Activated T-helper 2 cell treated with anti-CD3 and anti-CD28 coated beads, Interferon-gamma antibody, Interleukin-2, Interleukin-4, amounts not matched to agents 10 μg/mL and 5 μg/mL and 100 μg/mL, durations not matched to agents 14 hours and 24 hours and 36 hours (primary cell): ENCODE results near the gene DPH5. TPM values are rescaled to one million over a fixed set of nuclear protein-coding genes. Genes with fewer than 3 reads are reported as not detected.
A peak's percentile ranks its signal among the peaks of the same experiment; 100 is the strongest.

Experiments used
- DNase-seq: peaks from one replicate; pipeline ENCODE4 v3.0.0; 2021; ENCODE audit warnings: low spot score
- H3K27ac Mint-ChIP-seq: one replicate; pipeline ENCODE4 v1.8.0; 2021; ENCODE audit warnings: mixed read lengths
- H3K27me3 Mint-ChIP-seq: one replicate; pipeline ENCODE4 v1.8.0; 2021; ENCODE audit warnings: low read depth, mixed read lengths
- H3K36me3 Mint-ChIP-seq: one replicate; pipeline ENCODE4 v1.8.0; 2021; ENCODE audit warnings: low read depth, mixed read lengths
- H3K4me1 Mint-ChIP-seq: one replicate; pipeline ENCODE4 v1.8.0; 2021; ENCODE audit warnings: low read depth, mixed read lengths
- H3K4me3 Mint-ChIP-seq: one replicate; pipeline ENCODE4 v1.8.0; 2021; ENCODE audit warnings: low read depth, mild to moderate bottlenecking, moderate library complexity, mixed read lengths
- H3K9me3 Mint-ChIP-seq: one replicate; pipeline ENCODE4 v1.8.0; 2021; ENCODE audit warnings: mixed read lengths
- intact Hi-C: fragments of 100-400 bp; cut with micrococcal nuclease; formaldehyde crosslinking; loops from one replicate; pipeline ENCODE4 v1.15.1; 2023
- total RNA-seq: library from RNA; stranded (reverse); gene quantifications from 2 replicates; pipeline ENCODE4 v1.2.3, GENCODE V29; 2022

Gene DPH5
- total RNA-seq, 1 donor from 2014 or later, result 40.0 TPM

GRCh38 chr1:101026430-101026788, 825 bp upstream of the DPH5 start:
- Mint-ChIP-seq H3K9me3 (peaks cover 4% of the 10 kb centered on the region), H3K27ac (peak overlapping the region; percentile 94), H3K36me3 (peaks cover 64% of the 10 kb centered on the region), H3K4me3 (peak overlapping the region; percentile 99), H3K4me1 (peaks cover 55% of the 10 kb centered on the region), H3K27me3 (no peaks in the 10 kb centered on the region)
- intact Hi-C loops, result loop anchor here (1.0 to 5.0 kb wide), 5 partner anchors 18 to 259 kb away; no protein-coding TSS in a partner anchor
- DNase-seq, result no peak

- H3K9me3 Mint-ChIP-seq, result no peaks in the 10 kb centered on the region
- no peak for DNase-seq
- peaks cover 68% of the 10 kb centered on the region for H3K36me3 Mint-ChIP-seq
- H3K27me3 Mint-ChIP-seq, result no peaks in the 10 kb centered on the region
- peak overlapping the region; percentile 99 for H3K4me3 Mint-ChIP-seq
- peak overlapping the region; percentile 94 for H3K27ac Mint-ChIP-seq
- H3K4me1 Mint-ChIP-seq, result peaks cover 55% of the 10 kb centered on the region
- intact Hi-C loops, result loop anchor here (2.0 to 5.0 kb wide), 4 partner anchors 97 to 214 kb away; no protein-coding TSS in a partner anchor
Observed at GRCh38 chr1:101025283-101025656, 314 bp downstream of the DPH5 start.

DNA sequence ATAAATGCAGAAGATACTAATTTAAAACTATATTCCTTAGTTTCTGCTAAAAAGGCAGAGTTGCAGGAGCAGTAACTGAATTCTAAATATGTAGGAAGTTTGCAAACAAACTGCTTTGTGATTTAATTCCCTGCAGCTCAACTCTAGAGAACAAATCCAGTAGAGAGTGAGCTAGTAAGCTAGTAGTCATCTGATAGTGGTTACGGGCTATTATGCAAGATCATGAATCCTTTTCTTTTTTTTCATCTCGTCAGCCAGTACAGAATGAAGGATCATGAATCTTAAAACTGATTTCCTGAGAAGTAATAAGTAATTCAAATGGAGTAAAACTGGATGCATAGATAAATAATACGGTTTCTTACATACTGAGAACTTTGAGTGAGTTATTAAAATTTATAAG, 3.3 kb downstream of the DPH5 start:
- intact Hi-C loops, result no loop called here
- Mint-ChIP-seq H3K27me3 (no peaks in the 10 kb centered on the region), H3K4me3 (no peak overlapping the region), H3K9me3 (peaks cover 2% of the 10 kb centered on the region), H3K4me1 (peaks cover 35% of the 10 kb centered on the region), H3K36me3 (peaks cover 63% of the 10 kb centered on the region), H3K27ac (no peak overlapping the region)
- no peak for DNase-seq

- peaks cover 79% of the 10 kb centered on the region for H3K36me3 Mint-ChIP-seq
- H3K9me3 Mint-ChIP-seq, result peaks cover 8% of the 10 kb centered on the region
- no peak overlapping the region for H3K27ac Mint-ChIP-seq
- intact Hi-C loops, result no loop called here
- H3K4me3 Mint-ChIP-seq, result no peak overlapping the region
- no peak for DNase-seq
- no peaks in the 10 kb centered on the region for H3K27me3 Mint-ChIP-seq
- H3K4me1 Mint-ChIP-seq, result peaks cover 17% of the 10 kb centered on the region
Observed at GRCh38 chr1:101017448-101017847, 8.1 kb downstream of the DPH5 start.

GRCh38 chr1:101013776-101014175, 11.8 kb downstream of the DPH5 start:
- H3K4me3 Mint-ChIP-seq, result no peak overlapping the region
- no peak overlapping the region for H3K27ac Mint-ChIP-seq
- H3K27me3 Mint-ChIP-seq, result no peaks in the 10 kb centered on the region
- intact Hi-C loops, result no loop called here
- H3K9me3 Mint-ChIP-seq, result peaks cover 8% of the 10 kb centered on the region
- DNase-seq, result no peak
- peaks cover 76% of the 10 kb centered on the region for H3K36me3 Mint-ChIP-seq
- peaks cover 9% of the 10 kb centered on the region for H3K4me1 Mint-ChIP-seq

GRCh38 chr1:101008229-101008834, 17.3 kb downstream of the DPH5 start:
- H3K4me3 Mint-ChIP-seq, result no peak overlapping the region
- DNase-seq, result no peak
- peaks cover 62% of the 10 kb centered on the region for H3K36me3 Mint-ChIP-seq
- H3K27me3 Mint-ChIP-seq, result no peaks in the 10 kb centered on the region
- peaks cover 10% of the 10 kb centered on the region for H3K9me3 Mint-ChIP-seq
- H3K27ac Mint-ChIP-seq, result no peak overlapping the region
- H3K4me1 Mint-ChIP-seq, result peaks cover 29% of the 10 kb centered on the region
- intact Hi-C loops, result loop anchor here (2.0 to 5.0 kb wide), 4 partner anchors 18 to 129 kb away; no protein-coding TSS in a partner anchor

GRCh38 chr1:101006553-101006952, 19.0 kb downstream of the DPH5 start:
- H3K36me3 Mint-ChIP-seq, result peaks cover 59% of the 10 kb centered on the region
- no peak for DNase-seq
- H3K9me3 Mint-ChIP-seq, result peaks cover 10% of the 10 kb centered on the region
- no peak overlapping the region for H3K4me3 Mint-ChIP-seq
- intact Hi-C loops, result loop anchor here (1.0 to 5.0 kb wide), 8 partner anchors 64 to 285 kb away; no protein-coding TSS in a partner anchor
- no peaks in the 10 kb centered on the region for H3K27me3 Mint-ChIP-seq
- H3K4me1 Mint-ChIP-seq, result peaks cover 40% of the 10 kb centered on the region
- no peak overlapping the region for H3K27ac Mint-ChIP-seq

- intact Hi-C loops, result loop anchor here (1.0 to 5.0 kb wide), 8 partner anchors 64 to 285 kb away; no protein-coding TSS in a partner anchor
- peaks cover 40% of the 10 kb centered on the region for H3K4me1 Mint-ChIP-seq
- H3K9me3 Mint-ChIP-seq, result peaks cover 10% of the 10 kb centered on the region
- no peaks in the 10 kb centered on the region for H3K27me3 Mint-ChIP-seq
- peaks cover 61% of the 10 kb centered on the region for H3K36me3 Mint-ChIP-seq
- no peak overlapping the region for H3K4me3 Mint-ChIP-seq
- peak overlapping the region; percentile 29 for H3K27ac Mint-ChIP-seq
- DNase-seq, result no peak
Observed at GRCh38 chr1:101005871-101006270, 19.7 kb downstream of the DPH5 start.

GRCh38 chr1:101005183-101005582, 20.4 kb downstream of the DPH5 start:
- Mint-ChIP-seq H3K4me1 (peaks cover 40% of the 10 kb centered on the region), H3K27ac (no peak overlapping the region)
- intact Hi-C loops, result loop anchor here (5.0 kb wide), 3 partner anchors 63 to 132 kb away; no protein-coding TSS in a partner anchor

GRCh38 chr1:101004670-101005069, 20.9 kb downstream of the DPH5 start:
- intact Hi-C loops, result loop anchor here (5.0 kb wide), 4 partner anchors 47 to 133 kb away; no protein-coding TSS in a partner anchor

More at GRCh38 chr1:101005183-101005582, 20.4 kb downstream of the DPH5 start:
- Mint-ChIP-seq H3K4me3 (no peak overlapping the region), H3K27me3 (no peaks in the 10 kb centered on the region), H3K36me3 (peaks cover 61% of the 10 kb centered on the region), H3K9me3 (peaks cover 10% of the 10 kb centered on the region)
- no peak for DNase-seq

DNA sequence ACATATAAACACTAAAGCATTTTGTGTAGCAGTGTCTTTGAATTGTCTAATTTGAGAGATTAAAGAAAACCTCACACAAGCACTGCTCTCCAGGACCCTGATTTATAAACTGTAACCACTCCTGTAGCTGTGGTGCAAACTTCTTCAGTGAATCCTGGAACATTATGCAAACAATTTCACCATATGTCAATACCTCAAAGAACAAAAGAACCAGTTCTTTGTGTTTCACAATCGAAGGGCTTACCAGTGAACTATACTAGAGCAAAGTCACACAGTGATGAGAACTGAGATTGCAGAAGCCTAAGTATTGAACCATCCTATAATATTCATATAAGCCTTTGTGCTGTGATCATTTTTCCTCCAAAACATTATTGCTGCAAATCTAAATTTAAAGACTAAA, 21.5 kb downstream of the DPH5 start:
- H3K36me3 Mint-ChIP-seq, result peaks cover 57% of the 10 kb centered on the region
- H3K27me3 Mint-ChIP-seq, result no peaks in the 10 kb centered on the region
- H3K27ac Mint-ChIP-seq, result no peak overlapping the region
- H3K9me3 Mint-ChIP-seq, result peaks cover 10% of the 10 kb centered on the region
- intact Hi-C loops, result loop anchor here (5.0 kb wide), 1 partner anchor 47 kb away; no protein-coding TSS in a partner anchor
- peaks cover 37% of the 10 kb centered on the region for H3K4me1 Mint-ChIP-seq
- no peak for DNase-seq
- H3K4me3 Mint-ChIP-seq, result no peak overlapping the region

More at GRCh38 chr1:101004670-101005069, 20.9 kb downstream of the DPH5 start:
- Mint-ChIP-seq H3K4me1 (peaks cover 40% of the 10 kb centered on the region), H3K9me3 (peaks cover 10% of the 10 kb centered on the region), H3K27me3 (no peaks in the 10 kb centered on the region), H3K4me3 (no peak overlapping the region), H3K36me3 (peaks cover 60% of the 10 kb centered on the region), H3K27ac (no peak overlapping the region)
- no peak for DNase-seq

DNA sequence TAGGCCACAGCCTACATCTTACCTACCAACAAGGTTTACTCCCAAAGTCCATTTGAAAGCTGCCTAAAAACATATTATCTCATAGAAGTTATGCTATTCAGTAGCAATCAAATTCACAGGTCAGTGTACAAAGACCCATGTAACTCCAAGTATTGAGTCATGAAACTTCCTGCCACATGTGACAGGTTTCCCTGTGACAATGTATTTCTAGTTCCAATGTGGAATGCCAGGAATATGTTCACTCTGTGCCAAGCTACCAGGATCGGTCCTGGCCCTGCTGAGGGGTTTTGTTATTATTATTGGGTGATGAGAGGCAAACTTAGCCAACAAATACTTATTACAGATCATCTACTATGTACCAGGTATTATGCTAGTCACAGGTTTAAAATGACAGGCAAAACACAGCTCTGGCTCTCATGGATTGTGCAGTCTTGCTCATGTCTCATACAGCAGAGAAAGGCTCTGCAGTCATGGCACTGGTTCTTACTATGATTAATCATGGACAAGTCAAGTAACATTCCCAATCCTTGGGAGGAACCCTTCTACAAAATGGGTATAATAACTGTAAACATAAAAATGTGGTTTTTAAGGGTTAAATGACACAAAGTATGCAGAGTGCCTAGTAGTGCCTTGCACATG, 22.5 kb downstream of the DPH5 start:
- intact Hi-C loops, result loop anchor here (5.0 kb wide), 1 partner anchor 46 kb away; no protein-coding TSS in a partner anchor

GRCh38 chr1:101002551-101002950, 23.0 kb downstream of the DPH5 start:
- Mint-ChIP-seq H3K27me3 (no peaks in the 10 kb centered on the region), H3K9me3 (peaks cover 10% of the 10 kb centered on the region), H3K4me3 (no peak overlapping the region), H3K4me1 (peaks cover 32% of the 10 kb centered on the region), H3K27ac (no peak overlapping the region), H3K36me3 (peaks cover 56% of the 10 kb centered on the region)
- intact Hi-C loops, result loop anchor here (5.0 kb wide), 1 partner anchor 45 kb away; no protein-coding TSS in a partner anchor
- no peak for DNase-seq

More for the DNA sequence above, 22.5 kb downstream of the DPH5 start:
- no peak overlapping the region for H3K27ac Mint-ChIP-seq
- H3K9me3 Mint-ChIP-seq, result peaks cover 10% of the 10 kb centered on the region
- H3K36me3 Mint-ChIP-seq, result peaks cover 55% of the 10 kb centered on the region
- H3K27me3 Mint-ChIP-seq, result no peaks in the 10 kb centered on the region
- no peak overlapping the region for H3K4me3 Mint-ChIP-seq
- peaks cover 34% of the 10 kb centered on the region for H3K4me1 Mint-ChIP-seq
- no peak for DNase-seq
